Diencephalon (tissue), 1 donor: ENCODE results near the gene E2F4. TPM values are rescaled to one million over a fixed set of nuclear protein-coding genes. Genes with fewer than 3 reads are reported as not detected.

ENCODE experiments used
- small RNA-seq: library from RNA; depleted of rRNA; stranded (forward); fragments of <200 nt; gene quantifications from one replicate; pipeline ENCODE3, GENCODE V24; 2014
- total RNA-seq: library from RNA; depleted of rRNA; stranded (reverse); fragments of >200 nt; gene quantifications from one replicate; pipeline ENCODE4 v1.2.3, GENCODE V29; 2014

The E2F4 gene, protein sequence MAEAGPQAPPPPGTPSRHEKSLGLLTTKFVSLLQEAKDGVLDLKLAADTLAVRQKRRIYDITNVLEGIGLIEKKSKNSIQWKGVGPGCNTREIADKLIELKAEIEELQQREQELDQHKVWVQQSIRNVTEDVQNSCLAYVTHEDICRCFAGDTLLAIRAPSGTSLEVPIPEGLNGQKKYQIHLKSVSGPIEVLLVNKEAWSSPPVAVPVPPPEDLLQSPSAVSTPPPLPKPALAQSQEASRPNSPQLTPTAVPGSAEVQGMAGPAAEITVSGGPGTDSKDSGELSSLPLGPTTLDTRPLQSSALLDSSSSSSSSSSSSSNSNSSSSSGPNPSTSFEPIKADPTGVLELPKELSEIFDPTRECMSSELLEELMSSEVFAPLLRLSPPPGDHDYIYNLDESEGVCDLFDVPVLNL
- 20.1 TPM for total RNA-seq

GRCh38 chr16:67191995-67192681 lies at the start of gene E2F4:
Gene E2F4 (plus strand): TSS chr16:67192155. CDS start chr16:67192228, 73 bp downstream.

GRCh38 chr16:67150833-67151396 lies 41.0 kb upstream of the E2F4 start, which contains the start of gene B3GNT9:
Gene B3GNT9 (minus strand): TSS chr16:67150998. CDS start chr16:67150485, 513 bp downstream.

DNA sequence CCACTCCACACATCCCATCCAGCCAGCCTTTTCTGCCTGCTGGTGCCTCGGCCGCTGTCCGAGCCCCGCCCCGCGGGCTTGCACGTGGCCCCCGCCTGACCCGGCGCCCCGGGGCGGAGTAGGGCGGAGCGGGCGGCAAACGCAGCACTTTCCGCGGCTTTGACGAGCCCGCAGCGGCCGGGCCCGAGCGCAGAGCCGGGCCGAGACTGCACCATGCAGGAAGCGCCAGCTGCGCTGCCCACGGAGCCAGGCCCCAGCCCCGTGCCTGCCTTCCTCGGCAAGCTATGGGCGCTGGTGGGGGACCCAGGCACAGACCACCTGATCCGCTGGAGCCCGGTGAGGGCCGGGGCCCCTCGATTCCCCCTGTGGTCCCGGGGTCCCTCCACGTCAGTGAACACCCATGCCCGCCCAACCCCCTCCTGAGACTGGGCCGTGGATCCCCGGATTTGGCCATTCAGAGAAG lies 27.3 kb upstream of the E2F4 start, which contains the start of gene HSF4:
TSS of gene HSF4 (plus strand) at position 147 of the 463 bp plus-strand sequence. CDS start at position 214, 67 bp downstream.

DNA sequence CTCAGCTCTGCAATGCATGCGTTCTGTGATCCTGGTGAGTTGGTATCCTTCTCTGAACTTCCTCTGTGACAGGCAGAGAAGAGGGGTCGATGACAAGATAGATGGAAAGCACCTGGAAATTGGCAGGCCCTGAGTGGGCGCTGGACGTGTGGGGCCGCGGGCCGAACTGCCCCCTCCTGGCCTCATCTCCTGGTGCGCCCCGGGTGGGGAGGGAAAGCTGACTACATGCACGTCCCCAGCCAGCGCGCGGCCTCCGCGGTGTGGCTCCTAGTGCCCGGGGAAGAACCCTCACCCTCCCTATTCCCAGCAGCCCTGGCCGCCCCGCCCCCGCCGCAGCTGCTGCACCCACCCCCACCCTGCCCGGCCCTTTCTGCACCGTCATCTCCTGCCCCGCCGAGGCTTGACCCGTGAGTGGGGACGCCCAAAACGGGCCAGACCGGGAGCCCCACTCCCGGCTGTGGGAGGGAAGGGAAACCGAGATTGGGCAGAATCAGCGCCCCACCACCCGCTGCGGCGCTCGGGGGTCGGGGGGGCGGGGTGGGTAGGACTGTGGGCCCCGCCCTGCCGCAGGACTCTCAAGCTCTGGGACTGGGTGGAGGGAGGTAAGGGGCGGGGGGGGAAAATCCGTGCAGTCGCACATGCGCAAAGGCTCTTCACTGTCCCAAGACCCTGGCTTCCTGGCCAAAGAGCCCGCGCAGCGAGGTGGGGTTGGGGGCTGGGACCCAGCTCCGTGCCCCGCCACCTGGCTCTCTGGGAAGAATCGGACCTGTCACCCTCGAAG lies 21.6 kb upstream of the E2F4 start, which contains the start of gene NOL3:
TSS of gene NOL3 (plus strand) at position 371 of the 781 bp plus-strand sequence.

DNA sequence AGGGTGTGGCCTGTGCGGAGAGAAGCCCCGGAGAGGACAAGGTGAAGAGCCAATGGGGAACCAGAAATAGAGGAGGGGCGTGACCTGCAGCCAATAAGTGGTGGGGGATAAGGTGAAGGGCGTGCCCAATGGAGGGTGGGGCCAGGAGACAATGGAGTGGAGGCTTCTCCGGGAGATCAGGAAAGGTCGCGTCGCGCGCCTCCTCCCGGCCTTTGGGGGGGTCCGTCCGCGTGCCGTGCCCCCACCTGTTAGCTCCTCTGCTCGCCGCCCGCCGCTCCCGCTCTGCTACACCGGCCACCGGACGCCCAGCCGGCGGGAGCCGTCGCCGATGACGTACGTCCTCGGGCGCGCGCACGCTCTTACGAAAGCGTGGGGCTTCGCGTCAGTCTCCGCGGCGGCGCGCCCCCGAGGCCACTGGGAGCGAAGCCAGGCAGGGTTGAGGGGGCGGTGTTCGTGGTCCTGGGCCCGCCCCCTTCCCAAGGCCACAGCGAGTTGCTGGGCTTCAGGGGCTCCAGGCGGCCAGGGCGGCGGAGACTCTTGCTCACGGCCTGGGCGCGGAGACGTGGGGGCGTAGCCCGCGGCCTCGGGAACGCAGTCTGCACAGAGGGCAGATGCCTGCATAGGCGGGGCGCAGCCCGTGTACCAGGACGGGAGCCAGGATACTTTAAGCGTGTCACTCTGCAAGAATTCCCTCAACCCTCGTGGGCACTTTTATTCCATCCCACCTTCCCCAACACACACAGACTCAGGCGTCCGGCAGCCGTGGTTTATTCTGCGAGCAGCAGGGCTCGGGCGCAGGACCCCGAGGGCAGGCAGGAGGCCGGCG lies 8.1 kb upstream of the E2F4 start, which contains the start of gene MATCAP1:
TSS of gene MATCAP1 (minus strand) at position 337 of the 826 bp plus-strand sequence. CDS start 3,353 bp downstream, outside the sequence.

DNA sequence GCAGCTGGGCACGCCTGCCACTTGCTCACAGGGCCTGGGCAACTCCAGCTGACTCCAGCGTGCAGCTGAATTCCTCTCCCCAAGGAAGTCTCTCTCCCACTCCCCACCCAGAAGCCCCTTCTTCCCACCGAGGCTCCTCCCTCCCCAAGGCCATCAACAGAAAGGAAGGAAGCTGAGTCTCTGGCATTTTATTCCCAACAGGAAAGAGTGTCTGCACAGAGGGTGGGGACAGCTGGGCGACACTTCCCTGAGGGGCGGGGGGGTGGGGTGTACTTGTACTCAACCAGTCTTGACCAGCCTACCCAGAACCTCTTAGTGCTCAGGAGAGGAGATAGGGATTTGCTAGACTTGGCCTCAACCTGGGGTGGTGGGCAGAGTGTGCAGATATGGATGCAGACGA lies 1.9 kb upstream of the E2F4 start, which contains the start of gene EXOC3L1:
TSS of gene EXOC3L1 (minus strand) at position 96 of the 400 bp plus-strand sequence. CDS start 460 bp downstream, outside the sequence.

DNA sequence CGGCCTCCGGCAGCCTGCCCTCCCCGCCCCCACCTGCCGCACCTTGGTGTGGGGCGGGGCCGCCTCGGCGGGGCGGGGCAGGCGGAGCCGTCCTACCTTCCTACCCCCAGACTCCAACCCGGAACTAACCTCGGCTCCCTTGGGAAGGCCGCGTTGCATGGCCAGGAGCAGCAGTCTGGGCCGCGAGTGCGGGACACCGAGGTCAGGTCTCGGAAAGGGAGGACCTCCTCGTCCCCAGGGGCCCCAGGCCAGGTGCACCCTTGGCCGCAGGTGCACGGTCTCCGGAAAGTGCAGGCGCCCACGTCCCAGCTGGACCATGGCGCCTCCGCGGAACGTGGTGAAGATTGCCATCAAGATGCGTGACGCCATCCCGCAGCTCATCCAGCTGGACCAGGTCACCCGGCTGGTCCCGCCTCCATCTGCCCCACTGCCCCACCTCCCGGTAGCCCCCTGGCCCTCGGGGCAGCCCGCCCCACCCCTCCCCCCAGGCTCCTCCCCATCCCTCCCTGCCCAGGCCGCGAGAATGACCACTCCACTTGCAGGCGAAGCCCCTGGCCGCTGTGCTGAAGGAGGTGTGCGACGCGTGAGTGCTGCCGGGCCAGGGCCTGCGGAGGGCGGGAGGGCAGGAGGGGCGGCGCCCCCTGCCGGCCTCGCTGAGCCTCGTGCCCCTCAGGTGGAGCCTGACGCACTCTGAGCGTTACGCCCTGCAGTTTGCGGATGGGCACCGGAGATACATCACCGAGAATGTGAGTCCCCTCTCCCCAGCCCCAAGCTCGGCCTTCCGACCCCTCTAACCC lies 7.3 kb downstream of the E2F4 start, which contains the start of gene ELMO3:
TSS of gene ELMO3 (plus strand) at position 121 of the 797 bp plus-strand sequence. CDS start at position 317, 196 bp downstream.

GRCh38 chr16:67226804-67227566 lies 35.0 kb downstream of the E2F4 start, which contains the start of gene TMEM208:
Gene TMEM208 (plus strand): TSS chr16:67227130. CDS start chr16:67227219, 89 bp downstream.

DNA sequence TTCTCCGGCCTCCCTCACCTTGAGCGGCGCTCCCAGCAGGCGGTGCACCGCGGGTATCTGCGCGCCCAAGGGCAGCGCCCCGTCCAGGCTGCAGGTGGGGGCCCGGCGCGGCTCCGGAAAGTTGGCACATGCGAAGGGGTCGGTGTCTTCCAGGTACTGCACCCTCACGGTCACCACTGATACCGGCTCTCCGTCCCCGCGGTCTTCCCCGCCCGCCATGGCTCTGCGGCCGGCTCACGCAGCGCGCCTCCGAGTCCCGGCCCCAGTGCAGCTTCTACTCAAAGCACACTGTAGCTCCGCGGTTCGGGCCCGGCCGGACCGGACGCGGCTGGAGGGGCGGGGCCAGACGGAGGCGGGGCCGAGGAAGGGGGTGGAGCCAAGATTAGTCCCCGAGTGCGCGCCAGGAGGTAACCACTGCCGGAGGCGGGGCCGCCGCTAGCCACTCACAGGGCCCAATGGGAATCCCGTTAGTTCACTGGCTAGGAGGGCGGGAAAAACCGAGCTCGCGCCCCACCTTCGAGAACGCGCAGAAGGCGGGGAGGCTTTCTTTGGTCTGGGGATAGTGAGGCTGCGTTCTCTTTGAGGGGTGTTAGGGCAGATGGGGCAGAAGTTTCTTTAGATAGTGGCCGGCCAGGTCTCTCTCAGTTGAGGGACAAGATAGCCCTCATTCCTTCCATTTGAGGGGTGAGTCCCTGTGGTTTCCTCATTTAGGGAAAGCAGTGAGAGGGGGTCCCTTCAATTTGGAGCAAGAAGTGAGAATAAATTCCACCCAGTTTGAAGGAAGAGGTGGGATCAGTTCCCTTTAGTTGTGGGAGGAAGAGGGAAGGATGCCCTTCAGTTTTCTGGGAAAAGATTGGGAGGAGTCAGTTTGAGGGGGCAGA lies 55.5 kb downstream of the E2F4 start, which contains the start of gene FHOD1:
TSS of gene FHOD1 (minus strand) at position 290 of the 881 bp plus-strand sequence. CDS start at position 219, 71 bp downstream.

Small RNA genes within 50 kb of the gene (small RNA-seq; reads per million reads assigned to genes)
- gene MIR328: 15.1 reads per million, percentile 94 among the genes with 10 or more reads in this experiment

Other genes starting within 250 kb of the E2F4 start
- gene CES3, start 230.9 kb upstream of the E2F4 start, total RNA-seq: under 0.01 TPM
- 9.2 TPM for gene CES4A, start 203.6 kb upstream of the E2F4 start, total RNA-seq
- 38.1 TPM for gene CBFB, start 163.0 kb upstream of the E2F4 start, total RNA-seq
- gene PHAF1, start 82.2 kb upstream of the E2F4 start, total RNA-seq: 21.7 TPM
- gene B3GNT9, start 41.2 kb upstream of the E2F4 start, total RNA-seq: 1.8 TPM
- gene TRADD, start 32.2 kb upstream of the E2F4 start, total RNA-seq: 1.6 TPM
- 1.4 TPM for gene FBXL8, start 32.2 kb upstream of the E2F4 start, total RNA-seq
- 14.3 TPM for gene HSF4, start 27.4 kb upstream of the E2F4 start, total RNA-seq
- gene NOL3, start 21.6 kb upstream of the E2F4 start, total RNA-seq: 9.2 TPM
- gene MATCAP1, start 8.2 kb upstream of the E2F4 start, total RNA-seq: 58.8 TPM
- 1.2 TPM for gene EXOC3L1, start 2.0 kb upstream of the E2F4 start, total RNA-seq
- 0.69 TPM for gene ELMO3, start 7.0 kb downstream of the E2F4 start, total RNA-seq
- gene TMEM208, start 35.0 kb downstream of the E2F4 start, total RNA-seq: 23.1 TPM
- 4.8 TPM for gene FHOD1, start 55.3 kb downstream of the E2F4 start, total RNA-seq
- gene SLC9A5, start 56.8 kb downstream of the E2F4 start, total RNA-seq: 2.8 TPM
- 3.7 TPM for gene PLEKHG4, start 87.4 kb downstream of the E2F4 start, total RNA-seq
- gene KCTD19, start 134.6 kb downstream of the E2F4 start, total RNA-seq: 2.1 TPM
- gene LRRC36, start 134.7 kb downstream of the E2F4 start, total RNA-seq: 9.5 TPM
- gene TPPP3, start 201.3 kb downstream of the E2F4 start, total RNA-seq: 36.2 TPM
- 4.6 TPM for gene ZDHHC1, start 224.3 kb downstream of the E2F4 start, total RNA-seq
- 6.5 TPM for gene HSD11B2, start 239.0 kb downstream of the E2F4 start, total RNA-seq